ENCODE measurements around the gene EPS8L2. TPM values are rescaled to one million over a fixed set of nuclear protein-coding genes. Genes with fewer than 3 reads are reported as not detected.

The EPS8L2 gene
- total and polyA plus RNA-seq, 9 of the 15 experiments (the other 6 are each of a cell fraction or from before 2014, with no cell fraction given) = 0.75 to 17.0 (median 3.7) TPM

GRCh38 chr11:695538-696248, 10.3 kb upstream of the EPS8L2 start, which contains the start of gene TMEM80 (continued):
- TF ChIP-seq MGA (IDR thresholded peaks at IDR 0.05) = no peak
- no peak for TF ChIP-seq SIRT6 (IDR thresholded peaks at IDR 0.05; ENCODE audit: low read depth, low read length)
- TF ChIP-seq, protein P1, sequence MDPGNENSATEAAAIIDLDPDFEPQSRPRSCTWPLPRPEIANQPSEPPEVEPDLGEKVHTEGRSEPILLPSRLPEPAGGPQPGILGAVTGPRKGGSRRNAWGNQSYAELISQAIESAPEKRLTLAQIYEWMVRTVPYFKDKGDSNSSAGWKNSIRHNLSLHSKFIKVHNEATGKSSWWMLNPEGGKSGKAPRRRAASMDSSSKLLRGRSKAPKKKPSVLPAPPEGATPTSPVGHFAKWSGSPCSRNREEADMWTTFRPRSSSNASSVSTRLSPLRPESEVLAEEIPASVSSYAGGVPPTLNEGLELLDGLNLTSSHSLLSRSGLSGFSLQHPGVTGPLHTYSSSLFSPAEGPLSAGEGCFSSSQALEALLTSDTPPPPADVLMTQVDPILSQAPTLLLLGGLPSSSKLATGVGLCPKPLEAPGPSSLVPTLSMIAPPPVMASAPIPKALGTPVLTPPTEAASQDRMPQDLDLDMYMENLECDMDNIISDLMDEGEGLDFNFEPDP (CRISPR knock-in tag; IDR thresholded peaks at IDR 0.05) = no peak
- TF ChIP-seq, protein P2, sequence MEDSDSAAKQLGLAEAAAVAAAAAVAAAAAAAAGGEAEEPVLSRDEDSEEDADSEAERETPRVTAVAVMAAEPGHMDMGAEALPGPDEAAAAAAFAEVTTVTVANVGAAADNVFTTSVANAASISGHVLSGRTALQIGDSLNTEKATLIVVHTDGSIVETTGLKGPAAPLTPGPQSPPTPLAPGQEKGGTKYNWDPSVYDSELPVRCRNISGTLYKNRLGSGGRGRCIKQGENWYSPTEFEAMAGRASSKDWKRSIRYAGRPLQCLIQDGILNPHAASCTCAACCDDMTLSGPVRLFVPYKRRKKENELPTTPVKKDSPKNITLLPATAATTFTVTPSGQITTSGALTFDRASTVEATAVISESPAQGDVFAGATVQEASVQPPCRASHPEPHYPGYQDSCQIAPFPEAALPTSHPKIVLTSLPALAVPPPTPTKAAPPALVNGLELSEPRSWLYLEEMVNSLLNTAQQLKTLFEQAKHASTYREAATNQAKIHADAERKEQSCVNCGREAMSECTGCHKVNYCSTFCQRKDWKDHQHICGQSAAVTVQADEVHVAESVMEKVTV (CRISPR knock-in tag; IDR thresholded peaks at IDR 0.05) = peak; percentile 98
- peak; percentile 54 for TF ChIP-seq PML (IDR thresholded peaks at IDR 0.05; ENCODE audit: low read length)
- TF ChIP-seq PHF8 (IDR thresholded peaks at IDR 0.05; ENCODE audit: borderline replicate concordance, low read length) = peak; percentile 92
- TF ChIP-seq CREB3 (tag; conservative IDR thresholded peaks at IDR 0.05; ENCODE audit: low read depth) = no peak
- no peak for TF ChIP-seq ZNF239 (CRISPR knock-in tag; IDR thresholded peaks at IDR 0.05)
- TF ChIP-seq E2F6 (IDR thresholded peaks at IDR 0.05; ENCODE audit: borderline replicate concordance in 1 of 2, extremely low read depth in 1 of 2, insufficient read depth in 1 of 2, insufficient read length in 1 of 2, low read depth in 1 of 2, low read length in 1 of 2, poor library complexity in 1 of 2, severe bottlenecking in 1 of 2) = peak; percentile 13 to 20
